22Rv1 (cell line): ENCODE data around the gene C17orf78.

Experiments used
- CTCF ChIP-seq: fragments of 450-650 bp; IDR thresholded peaks from 2 replicates; pipeline ENCODE4 v1.5.1; 2017; ENCODE audit warnings: mild to moderate bottlenecking
- ZFX ChIP-seq: fragments of 450-650 bp; IDR thresholded peaks from 2 replicates; pipeline ENCODE4 v1.6.1; 2017; ENCODE audit warnings: antibody characterized with exemption, borderline replicate concordance

- TF ChIP-seq CTCF (no peak), ZFX (no peak)
Measured at GRCh38 chr17:37360632-37361031, 15.2 kb upstream of the C17orf78 start.
